H1 (cell line): ENCODE measurements around the gene TRMT44. TPM values are rescaled to one million over a fixed set of nuclear protein-coding genes. Genes with fewer than 3 reads are reported as not detected.

Experiments used
- EZH2 ChIP-seq: fragments of 200-600 bp; sonication (generic); IDR thresholded peaks from 2 replicates; pipeline ENCODE4 v1.7.1; 2012; ENCODE audit warnings: low read depth, mild to moderate bottlenecking, moderate library complexity, low read length, inconsistent platforms; ENCODE audit not compliant: severe bottlenecking
- GTF2F1 ChIP-seq: IDR thresholded peaks from 2 replicates; pipeline ENCODE4 v1.6.1; 2012; ENCODE audit warnings: low read depth, low read length, improper control_type of control experiment, borderline replicate concordance
- KDM1A ChIP-seq: fragments of 200-600, 300-600 bp; sonication (generic); IDR thresholded peaks from 2 replicates; pipeline ENCODE4 v1.7.1; 2016; ENCODE audit warnings: mild to moderate bottlenecking, low read length, borderline replicate concordance
- KDM4A ChIP-seq: IDR thresholded peaks from one replicate; pipeline ENCODE4 v1.7.1; 2012; ENCODE audit warnings: low read depth, mild to moderate bottlenecking, moderate library complexity, low read length, inconsistent platforms; ENCODE audit not compliant: severe bottlenecking
- RXRA ChIP-seq: IDR thresholded peaks from 2 replicates; pipeline ENCODE4 v1.6.1; 2011; ENCODE audit warnings: low read depth, mild to moderate bottlenecking, low read length, moderate library complexity; ENCODE audit not compliant: insufficient read depth
- YY1 ChIP-seq: IDR thresholded peaks from 2 replicates; pipeline ENCODE4 v1.6.1; 2011; ENCODE audit warnings: low read depth, mild to moderate bottlenecking, low read length
- polyA plus RNA-seq, 7 experiments: library from polyadenylated mRNA; depleted of rRNA in 3 of 7; stranded (reverse) in 5 of 7; unstranded in 2 of 7; fragments of >200 nt in 5 of 7; fragments of 200-250 nt in 2 of 7; gene quantifications; 1 replicate in 5 of 7; 2 replicates in 1 of 7; 4 replicates in 1 of 7; pipeline versions ENCODE4 v1.2.1 to v1.2.3, GENCODE V29; 2011 to 2013; ENCODE audit warnings: missing spikeins in 2 of 7, mixed read lengths in 2 of 7
- total RNA-seq: library from RNA; stranded (reverse); fragmentation: NEBNext Ultra II Directional; extraction: Animal tissue kit (Norgen Biotek cat#: 25700); gene quantifications from 2 replicates; pipeline ENCODE4 v1.2.1, GENCODE V29; 2021
- TF ChIP-seq, protein P1 (sequence below), 3 experiments: IDR thresholded peaks; 1 replicate in 2 of 3; 2 replicates in 1 of 3; pipeline versions ENCODE4 v1.5.1 to v1.6.1; 2011; ENCODE audit warnings: low read length in 3 of 3, mild to moderate bottlenecking in 3 of 3, inconsistent platforms in 2 of 3, low read depth in 1 of 3, moderate library complexity in 1 of 3; ENCODE audit not compliant: insufficient read depth in 1 of 3; ENCODE audit errors: control extremely low read depth in 1 of 3
- TF ChIP-seq, protein P2 (sequence below): IDR thresholded peaks from 2 replicates; pipeline ENCODE4 v1.6.1; 2012; ENCODE audit warnings: inconsistent platforms

TRMT44 gene
- total and polyA plus RNA-seq, 2 of the 8 experiments (the other 6 are each of a cell fraction or from before 2014, with no cell fraction given) = 8.6 to 23.9 TPM

DNA sequence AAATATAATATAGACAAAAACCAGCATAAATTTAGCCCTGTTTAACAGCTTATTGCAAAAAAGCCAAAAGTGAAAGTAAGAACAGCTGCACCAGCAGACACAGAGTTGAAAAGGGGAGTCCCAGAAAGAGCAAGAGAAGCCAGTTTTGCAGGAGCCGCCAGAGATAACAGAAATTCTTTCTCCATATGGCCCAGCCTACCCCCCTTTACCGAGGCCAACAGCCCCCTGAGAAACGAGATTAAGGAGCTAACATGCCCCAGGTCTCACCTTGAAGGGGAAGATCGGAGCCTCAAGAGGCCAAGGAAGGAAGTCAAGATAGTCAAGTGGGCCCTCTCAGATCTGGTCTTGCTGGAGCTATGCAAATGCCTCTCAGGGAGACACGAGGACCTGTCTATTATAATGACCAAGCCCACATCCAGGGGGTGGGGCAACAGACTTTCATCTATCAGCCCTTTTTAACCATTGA, 4.9 kb upstream of the TRMT44 start (continued):
- TF ChIP-seq, protein P1, sequence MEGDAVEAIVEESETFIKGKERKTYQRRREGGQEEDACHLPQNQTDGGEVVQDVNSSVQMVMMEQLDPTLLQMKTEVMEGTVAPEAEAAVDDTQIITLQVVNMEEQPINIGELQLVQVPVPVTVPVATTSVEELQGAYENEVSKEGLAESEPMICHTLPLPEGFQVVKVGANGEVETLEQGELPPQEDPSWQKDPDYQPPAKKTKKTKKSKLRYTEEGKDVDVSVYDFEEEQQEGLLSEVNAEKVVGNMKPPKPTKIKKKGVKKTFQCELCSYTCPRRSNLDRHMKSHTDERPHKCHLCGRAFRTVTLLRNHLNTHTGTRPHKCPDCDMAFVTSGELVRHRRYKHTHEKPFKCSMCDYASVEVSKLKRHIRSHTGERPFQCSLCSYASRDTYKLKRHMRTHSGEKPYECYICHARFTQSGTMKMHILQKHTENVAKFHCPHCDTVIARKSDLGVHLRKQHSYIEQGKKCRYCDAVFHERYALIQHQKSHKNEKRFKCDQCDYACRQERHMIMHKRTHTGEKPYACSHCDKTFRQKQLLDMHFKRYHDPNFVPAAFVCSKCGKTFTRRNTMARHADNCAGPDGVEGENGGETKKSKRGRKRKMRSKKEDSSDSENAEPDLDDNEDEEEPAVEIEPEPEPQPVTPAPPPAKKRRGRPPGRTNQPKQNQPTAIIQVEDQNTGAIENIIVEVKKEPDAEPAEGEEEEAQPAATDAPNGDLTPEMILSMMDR (IDR thresholded peaks at IDR 0.05; ENCODE audit: control extremely low read depth in 1 of 3, insufficient read depth in 1 of 3, low read depth in 1 of 3, low read length in 3 of 3) = no peak
- no peak for TF ChIP-seq KDM4A
- TF ChIP-seq, protein P2, sequence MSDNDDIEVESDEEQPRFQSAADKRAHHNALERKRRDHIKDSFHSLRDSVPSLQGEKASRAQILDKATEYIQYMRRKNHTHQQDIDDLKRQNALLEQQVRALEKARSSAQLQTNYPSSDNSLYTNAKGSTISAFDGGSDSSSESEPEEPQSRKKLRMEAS = no peak
- no peak for TF ChIP-seq EZH2
- no peak for TF ChIP-seq KDM1A
- TF ChIP-seq RXRA = no peak
- no peak for TF ChIP-seq YY1
- no peak for TF ChIP-seq GTF2F1
- TF ChIP-seq, all 59 proteins: peak for 0
